WTC11 (cell line): ENCODE measurements around the gene RIC8B. TPM values are rescaled to one million over a fixed set of nuclear protein-coding genes. Genes with fewer than 3 reads are reported as not detected.

Experiments used
- ATAC-seq: fragments of 200-7000 bp; cut with Tn5 transposase; 2 replicates; pipeline ENCODE4 v1.10.0; 2021; ENCODE audit warnings: mild to moderate bottlenecking, moderate library complexity
- CTCF ChIA-PET: fragments of 300-600 bp; sonication (Branson Sonifier 250); formaldehyde crosslinking; loops from one replicate; lab custom pipeline; 2021; ENCODE audit warnings: antibody characterized with exemption; lab: Charles Lee
- POLR2A ChIA-PET: fragments of 350-600 bp; sonication (Branson Sonifier 250); formaldehyde crosslinking; loops from one replicate; lab custom pipeline; 2021; ENCODE audit warnings: antibody characterized with exemption; lab: Charles Lee
- DNase-seq: peaks from one replicate; pipeline ENCODE4 v3.0.0; 2021; ENCODE audit warnings: low spot score
- H3K27ac Mint-ChIP-seq: 2 replicates; pipeline ENCODE4 v1.8.0; 2021; ENCODE audit warnings: mixed read lengths
- H3K27me3 Mint-ChIP-seq: 2 replicates; pipeline ENCODE4 v1.8.0; 2021; ENCODE audit warnings: low read depth, mild to moderate bottlenecking, moderate library complexity, mixed read lengths
- H3K36me3 Mint-ChIP-seq: 2 replicates; pipeline ENCODE4 v1.8.0; 2021; ENCODE audit warnings: mixed read lengths
- H3K4me1 Mint-ChIP-seq: 2 replicates; pipeline ENCODE4 v1.8.0; 2022; ENCODE audit warnings: mixed read lengths
- H3K4me3 Mint-ChIP-seq: 2 replicates; pipeline ENCODE4 v1.8.0; 2021; ENCODE audit warnings: mild to moderate bottlenecking, moderate library complexity, mixed read lengths
- H3K9me3 Mint-ChIP-seq: 2 replicates; pipeline ENCODE4 v1.8.0; 2021; ENCODE audit warnings: mixed read lengths
- ETV6 ChIP-seq: sonication (generic); formaldehyde crosslinking; IDR thresholded peaks from 2 replicates; pipeline ENCODE4 v1.8.1; 2022; ENCODE audit warnings: mild to moderate bottlenecking, missing genetic modification reagents
- FOXP1 ChIP-seq: sonication (generic); formaldehyde crosslinking; IDR thresholded peaks from 2 replicates; pipeline ENCODE4 v1.8.0; 2022; ENCODE audit warnings: missing genetic modification reagents, mild to moderate bottlenecking, moderate library complexity, borderline replicate concordance
- IRF2 ChIP-seq: sonication (generic); formaldehyde crosslinking; IDR thresholded peaks from 2 replicates; pipeline ENCODE4 v1.8.0; 2022; ENCODE audit warnings: low read depth, missing genetic modification reagents, borderline replicate concordance
- NR1H2 ChIP-seq: sonication (generic); formaldehyde crosslinking; IDR thresholded peaks from 2 replicates; pipeline ENCODE4 v1.9.0; 2021; ENCODE audit warnings: mild to moderate bottlenecking, moderate library complexity, missing genetic modification reagents
- PRRX2 ChIP-seq: fragments of 250-450 bp; sonication (Bioruptor Pico); IDR thresholded peaks from 2 replicates; pipeline ENCODE4 v1.8.0; 2021; ENCODE audit warnings: mild to moderate bottlenecking
- SOX15 ChIP-seq: fragments of 250-450 bp; sonication (Bioruptor Pico); IDR thresholded peaks from 2 replicates; pipeline ENCODE4 v1.9.0; 2021; ENCODE audit warnings: mild to moderate bottlenecking
- SP1 ChIP-seq: sonication (generic); formaldehyde crosslinking; conservative IDR thresholded peaks from 2 replicates; pipeline ENCODE4 v1.8.1; 2022; ENCODE audit warnings: missing genetic modification reagents
- TEAD4 ChIP-seq: sonication (generic); formaldehyde crosslinking; IDR thresholded peaks from 2 replicates; pipeline ENCODE4 v1.8.0; 2022; ENCODE audit warnings: mild to moderate bottlenecking, missing genetic modification reagents
- ZNF232 ChIP-seq: sonication (generic); formaldehyde crosslinking; IDR thresholded peaks from 2 replicates; pipeline ENCODE4 v1.8.0; 2022; ENCODE audit warnings: mild to moderate bottlenecking, missing genetic modification reagents
- ZNF317 ChIP-seq: sonication (generic); formaldehyde crosslinking; IDR thresholded peaks from 2 replicates; pipeline ENCODE4 v1.8.1; 2023; ENCODE audit warnings: low read depth, mild to moderate bottlenecking, moderate library complexity, missing genetic modification reagents, borderline replicate concordance
- ZNF423 ChIP-seq: fragments of 250-450 bp; sonication (Bioruptor Pico); IDR thresholded peaks from 2 replicates; pipeline ENCODE4 v2.1.2; 2022; ENCODE audit warnings: mild to moderate bottlenecking, moderate library complexity
- total RNA-seq: library from RNA; stranded (reverse); gene quantifications from 3 replicates; pipeline ENCODE4 v1.2.3, GENCODE V29; 2021
- TF ChIP-seq, protein P1 (sequence below): fragments of 250-450 bp; sonication (Bioruptor Pico); IDR thresholded peaks from 2 replicates; pipeline ENCODE4 v1.9.0; 2021; ENCODE audit warnings: moderate library complexity, mild to moderate bottlenecking, inconsistent platforms, borderline replicate concordance
- TF ChIP-seq, protein P2 (sequence below): fragments of 250-450 bp; sonication (Bioruptor Pico); IDR thresholded peaks from 2 replicates; pipeline ENCODE4 v1.8.0; 2021; ENCODE audit warnings: mild to moderate bottlenecking
- TF ChIP-seq, protein P3 (sequence below): fragments of 200-600 bp; IDR thresholded peaks from 2 replicates; pipeline ENCODE4 v1.8.0; 2022; ENCODE audit warnings: antibody characterized with exemption
- TF ChIP-seq, protein P4 (sequence below): sonication (generic); formaldehyde crosslinking; conservative IDR thresholded peaks from 2 replicates; pipeline ENCODE4 v1.8.1; 2023; ENCODE audit warnings: mild to moderate bottlenecking, low read depth, missing genetic modification reagents, moderate library complexity
- TF ChIP-seq, protein P5 (sequence below): sonication (generic); formaldehyde crosslinking; IDR thresholded peaks from 2 replicates; pipeline ENCODE4 v1.8.1; 2022; ENCODE audit warnings: low read depth, missing genetic modification reagents, borderline replicate concordance

The RIC8B gene
- total RNA-seq, 1 experiment from 2014 or later, result 20.2 TPM

DNA sequence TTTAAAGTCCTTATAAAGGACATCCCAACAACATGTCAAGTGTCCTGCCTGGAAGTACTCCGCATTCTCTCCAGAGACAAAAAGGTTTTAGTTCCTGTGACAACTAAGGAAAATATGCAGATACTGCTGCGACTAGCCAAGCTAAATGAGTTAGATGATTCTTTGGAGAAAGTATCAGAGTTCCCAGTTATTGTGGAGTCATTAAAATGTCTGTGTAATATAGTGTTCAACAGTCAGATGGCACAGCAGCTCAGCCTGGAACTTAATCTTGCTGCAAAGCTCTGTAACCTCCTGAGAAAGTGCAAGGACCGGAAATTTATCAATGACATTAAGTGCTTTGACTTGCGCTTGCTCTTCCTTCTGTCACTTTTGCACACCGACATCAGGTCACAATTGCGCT lies 40.2 kb downstream of the RIC8B start (continued):
- TF ChIP-seq, protein P1, sequence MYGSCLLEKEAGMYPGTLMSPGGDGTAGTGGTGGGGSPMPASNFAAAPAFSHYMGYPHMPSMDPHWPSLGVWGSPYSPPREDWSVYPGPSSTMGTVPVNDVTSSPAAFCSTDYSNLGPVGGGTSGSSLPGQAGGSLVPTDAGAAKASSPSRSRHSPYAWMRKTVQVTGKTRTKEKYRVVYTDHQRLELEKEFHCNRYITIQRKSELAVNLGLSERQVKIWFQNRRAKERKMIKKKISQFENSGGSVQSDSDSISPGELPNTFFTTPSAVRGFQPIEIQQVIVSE (CRISPR knock-in tag), result no peak
- TF ChIP-seq, protein P2, sequence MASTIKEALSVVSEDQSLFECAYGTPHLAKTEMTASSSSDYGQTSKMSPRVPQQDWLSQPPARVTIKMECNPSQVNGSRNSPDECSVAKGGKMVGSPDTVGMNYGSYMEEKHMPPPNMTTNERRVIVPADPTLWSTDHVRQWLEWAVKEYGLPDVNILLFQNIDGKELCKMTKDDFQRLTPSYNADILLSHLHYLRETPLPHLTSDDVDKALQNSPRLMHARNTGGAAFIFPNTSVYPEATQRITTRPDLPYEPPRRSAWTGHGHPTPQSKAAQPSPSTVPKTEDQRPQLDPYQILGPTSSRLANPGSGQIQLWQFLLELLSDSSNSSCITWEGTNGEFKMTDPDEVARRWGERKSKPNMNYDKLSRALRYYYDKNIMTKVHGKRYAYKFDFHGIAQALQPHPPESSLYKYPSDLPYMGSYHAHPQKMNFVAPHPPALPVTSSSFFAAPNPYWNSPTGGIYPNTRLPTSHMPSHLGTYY (CRISPR knock-in tag), result no peak
- TF ChIP-seq ZNF232 (CRISPR knock-in tag), result no peak
- no peak for TF ChIP-seq FOXP1 (CRISPR knock-in tag)
- TF ChIP-seq SOX15 (CRISPR knock-in tag), result no peak
- TF ChIP-seq, protein P3, sequence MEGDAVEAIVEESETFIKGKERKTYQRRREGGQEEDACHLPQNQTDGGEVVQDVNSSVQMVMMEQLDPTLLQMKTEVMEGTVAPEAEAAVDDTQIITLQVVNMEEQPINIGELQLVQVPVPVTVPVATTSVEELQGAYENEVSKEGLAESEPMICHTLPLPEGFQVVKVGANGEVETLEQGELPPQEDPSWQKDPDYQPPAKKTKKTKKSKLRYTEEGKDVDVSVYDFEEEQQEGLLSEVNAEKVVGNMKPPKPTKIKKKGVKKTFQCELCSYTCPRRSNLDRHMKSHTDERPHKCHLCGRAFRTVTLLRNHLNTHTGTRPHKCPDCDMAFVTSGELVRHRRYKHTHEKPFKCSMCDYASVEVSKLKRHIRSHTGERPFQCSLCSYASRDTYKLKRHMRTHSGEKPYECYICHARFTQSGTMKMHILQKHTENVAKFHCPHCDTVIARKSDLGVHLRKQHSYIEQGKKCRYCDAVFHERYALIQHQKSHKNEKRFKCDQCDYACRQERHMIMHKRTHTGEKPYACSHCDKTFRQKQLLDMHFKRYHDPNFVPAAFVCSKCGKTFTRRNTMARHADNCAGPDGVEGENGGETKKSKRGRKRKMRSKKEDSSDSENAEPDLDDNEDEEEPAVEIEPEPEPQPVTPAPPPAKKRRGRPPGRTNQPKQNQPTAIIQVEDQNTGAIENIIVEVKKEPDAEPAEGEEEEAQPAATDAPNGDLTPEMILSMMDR, result no peak
- TF ChIP-seq SP1 (CRISPR knock-in tag), result no peak
- no peak for TF ChIP-seq IRF2 (CRISPR knock-in tag)
- TF ChIP-seq PRRX2 (CRISPR knock-in tag), result no peak
- TF ChIP-seq, protein P4, sequence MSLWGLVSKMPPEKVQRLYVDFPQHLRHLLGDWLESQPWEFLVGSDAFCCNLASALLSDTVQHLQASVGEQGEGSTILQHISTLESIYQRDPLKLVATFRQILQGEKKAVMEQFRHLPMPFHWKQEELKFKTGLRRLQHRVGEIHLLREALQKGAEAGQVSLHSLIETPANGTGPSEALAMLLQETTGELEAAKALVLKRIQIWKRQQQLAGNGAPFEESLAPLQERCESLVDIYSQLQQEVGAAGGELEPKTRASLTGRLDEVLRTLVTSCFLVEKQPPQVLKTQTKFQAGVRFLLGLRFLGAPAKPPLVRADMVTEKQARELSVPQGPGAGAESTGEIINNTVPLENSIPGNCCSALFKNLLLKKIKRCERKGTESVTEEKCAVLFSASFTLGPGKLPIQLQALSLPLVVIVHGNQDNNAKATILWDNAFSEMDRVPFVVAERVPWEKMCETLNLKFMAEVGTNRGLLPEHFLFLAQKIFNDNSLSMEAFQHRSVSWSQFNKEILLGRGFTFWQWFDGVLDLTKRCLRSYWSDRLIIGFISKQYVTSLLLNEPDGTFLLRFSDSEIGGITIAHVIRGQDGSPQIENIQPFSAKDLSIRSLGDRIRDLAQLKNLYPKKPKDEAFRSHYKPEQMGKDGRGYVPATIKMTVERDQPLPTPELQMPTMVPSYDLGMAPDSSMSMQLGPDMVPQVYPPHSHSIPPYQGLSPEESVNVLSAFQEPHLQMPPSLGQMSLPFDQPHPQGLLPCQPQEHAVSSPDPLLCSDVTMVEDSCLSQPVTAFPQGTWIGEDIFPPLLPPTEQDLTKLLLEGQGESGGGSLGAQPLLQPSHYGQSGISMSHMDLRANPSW (CRISPR knock-in tag), result no peak
- TF ChIP-seq, protein P5, sequence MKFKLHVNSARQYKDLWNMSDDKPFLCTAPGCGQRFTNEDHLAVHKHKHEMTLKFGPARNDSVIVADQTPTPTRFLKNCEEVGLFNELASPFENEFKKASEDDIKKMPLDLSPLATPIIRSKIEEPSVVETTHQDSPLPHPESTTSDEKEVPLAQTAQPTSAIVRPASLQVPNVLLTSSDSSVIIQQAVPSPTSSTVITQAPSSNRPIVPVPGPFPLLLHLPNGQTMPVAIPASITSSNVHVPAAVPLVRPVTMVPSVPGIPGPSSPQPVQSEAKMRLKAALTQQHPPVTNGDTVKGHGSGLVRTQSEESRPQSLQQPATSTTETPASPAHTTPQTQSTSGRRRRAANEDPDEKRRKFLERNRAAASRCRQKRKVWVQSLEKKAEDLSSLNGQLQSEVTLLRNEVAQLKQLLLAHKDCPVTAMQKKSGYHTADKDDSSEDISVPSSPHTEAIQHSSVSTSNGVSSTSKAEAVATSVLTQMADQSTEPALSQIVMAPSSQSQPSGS (CRISPR knock-in tag), result no peak
- no peak for TF ChIP-seq NR1H2 (CRISPR knock-in tag)
- TF ChIP-seq, all 79 proteins: peak for 0

DNA sequence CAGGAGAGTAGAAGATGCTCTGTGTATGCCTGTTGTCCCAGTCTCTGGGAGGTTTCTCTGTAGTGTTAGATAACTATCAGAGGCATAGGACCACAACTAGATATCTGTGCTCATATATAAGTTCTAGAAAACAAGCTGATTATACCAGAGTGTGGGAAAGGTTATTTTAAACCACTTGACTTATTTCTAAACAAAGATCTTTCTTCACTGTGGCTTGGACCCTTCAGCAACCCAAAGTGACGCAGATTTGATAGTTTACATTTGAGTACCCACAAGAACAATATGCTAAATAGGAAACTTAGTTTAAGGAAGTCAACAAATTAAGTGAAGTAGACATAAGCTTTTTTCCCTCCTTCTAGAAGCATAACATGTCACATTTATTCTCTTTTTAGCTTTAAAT lies 41.3 kb downstream of the RIC8B start:
- TF ChIP-seq TEAD4 (CRISPR knock-in tag), result no peak
- TF ChIP-seq, protein P2 (CRISPR knock-in tag), result no peak
- no peak for TF ChIP-seq ZNF317 (CRISPR knock-in tag)
- TF ChIP-seq ZNF423, result no peak
- no peak for TF ChIP-seq IRF2 (CRISPR knock-in tag)
- no peak for TF ChIP-seq ETV6 (CRISPR knock-in tag)
- CTCF ChIA-PET, result no interaction called here
- peak overlapping the region; percentile 68; the same call in 1 of the 2 replicates for H3K27ac Mint-ChIP-seq
- ATAC-seq (no peak), DNase-seq (no peak)
- H3K9me3 Mint-ChIP-seq, result no peaks in the 10 kb centered on the region
- H3K36me3 Mint-ChIP-seq, result peaks cover 13% of the 10 kb centered on the region
- peaks cover 32% of the 10 kb centered on the region for H3K4me1 Mint-ChIP-seq
- POLR2A ChIA-PET, result no interaction called here
- H3K27me3 Mint-ChIP-seq, result no peaks in the 10 kb centered on the region
- H3K4me3 Mint-ChIP-seq, result peak overlapping the region; percentile 20; the same call in 1 of the 2 replicates
